ENCODE data around the gene SLCO1A2.

The SLCO1A2 gene

GRCh38 chr12:21296348-21296747 lies 38.4 kb downstream of the SLCO1A2 start:
- no peak overlapping the region for H4K12ac ChIP-seq (ENCODE audit: low read depth, low read length)
- H3K18ac ChIP-seq (ENCODE audit: low read length): no peak overlapping the region
- H3K14ac ChIP-seq (ENCODE audit: low read length): no peak overlapping the region
- whole genome bisulfite sequencing (ENCODE audit: extremely low coverage, insufficient coverage, insufficient read length): no CpG with 5 or more reads among the region's 1 CpG
- no peak overlapping the region for H3K27ac ChIP-seq (ENCODE audit: low read depth, low read length)
- no peak overlapping the region for H3K4ac ChIP-seq (ENCODE audit: low read depth, low read length)
- no peaks in the 10 kb centered on the region for H3K9me3 ChIP-seq (ENCODE audit: insufficient read depth, low read depth, low read length)
- no peak overlapping the region for H4K91ac ChIP-seq (ENCODE audit: low read depth, low read length)
- H3K23ac ChIP-seq (ENCODE audit: low read length): no peak overlapping the region
- no peak overlapping the region for H3K4me2 ChIP-seq (ENCODE audit: low read length)
- no peak overlapping the region for H2BK12ac ChIP-seq (ENCODE audit: low read length)
- no peaks in the 10 kb centered on the region for H3K79me2 ChIP-seq (ENCODE audit: control insufficient read depth, insufficient read depth, low read length, poor library complexity)
- H3K36me3 ChIP-seq (ENCODE audit: control insufficient read depth in 1 of 2, insufficient read depth in 2 of 2, low read length in 2 of 2): no peaks in the 10 kb centered on the region
- no peak overlapping the region for H2BK5ac ChIP-seq (ENCODE audit: low read depth, low read length, poor library complexity)
- no peak for DNase-seq
- no peak overlapping the region for H3K4me3 ChIP-seq (ENCODE audit: low read depth, low read length)
- H2BK120ac ChIP-seq (ENCODE audit: insufficient read depth, low read length, poor library complexity): no peak overlapping the region
- H3K9ac ChIP-seq (ENCODE audit: low read length): no peak overlapping the region
- no peaks in the 10 kb centered on the region for H3K27me3 ChIP-seq (ENCODE audit: insufficient read depth, low read length)
- H3K79me1 ChIP-seq (ENCODE audit: low read length): no peaks in the 10 kb centered on the region
- H2AK5ac ChIP-seq (ENCODE audit: low read length): no peak overlapping the region
- no peak overlapping the region for H4K8ac ChIP-seq (ENCODE audit: low read depth, low read length)
- H2AFZ ChIP-seq (ENCODE audit: insufficient read depth, low read length, poor library complexity): no peak overlapping the region
- no peaks in the 10 kb centered on the region for H3K4me1 ChIP-seq (ENCODE audit: control insufficient read depth in 1 of 2, insufficient read depth in 2 of 2, low read length in 2 of 2)

GRCh38 chr12:21294176-21294575 lies 40.5 kb downstream of the SLCO1A2 start:
- no peak overlapping the region for H2BK5ac ChIP-seq (ENCODE audit: low read depth, low read length, poor library complexity)
- no peak overlapping the region for H4K8ac ChIP-seq (ENCODE audit: low read depth, low read length)
- no peaks in the 10 kb centered on the region for H3K79me2 ChIP-seq (ENCODE audit: control insufficient read depth, insufficient read depth, low read length, poor library complexity)

GRCh38 chr12:21292111-21292510 lies 42.6 kb downstream of the SLCO1A2 start:
- H4K8ac ChIP-seq (ENCODE audit: low read depth, low read length): no peak overlapping the region
- no peaks in the 10 kb centered on the region for H3K79me2 ChIP-seq (ENCODE audit: control insufficient read depth, insufficient read depth, low read length, poor library complexity)
- H3K4me3 ChIP-seq (ENCODE audit: low read depth, low read length): no peak overlapping the region
- H2BK120ac ChIP-seq (ENCODE audit: insufficient read depth, low read length, poor library complexity): no peak overlapping the region
- H3K79me1 ChIP-seq (ENCODE audit: low read length): no peaks in the 10 kb centered on the region
- no peak overlapping the region for H3K4me2 ChIP-seq (ENCODE audit: low read length)
- no peak overlapping the region for H2BK5ac ChIP-seq (ENCODE audit: low read depth, low read length, poor library complexity)
- H3K9ac ChIP-seq (ENCODE audit: low read length): no peak overlapping the region
- H3K27me3 ChIP-seq (ENCODE audit: insufficient read depth, low read length): no peaks in the 10 kb centered on the region
- no peak overlapping the region for H2AK5ac ChIP-seq (ENCODE audit: low read length)
- no peak overlapping the region for H3K14ac ChIP-seq (ENCODE audit: low read length)
- H3K27ac ChIP-seq (ENCODE audit: low read depth, low read length): no peak overlapping the region
- no CpG with 5 or more reads among the region's 2 CpGs for whole genome bisulfite sequencing (ENCODE audit: extremely low coverage, insufficient coverage, insufficient read length)
- H3K36me3 ChIP-seq (ENCODE audit: control insufficient read depth in 1 of 2, insufficient read depth in 2 of 2, low read length in 2 of 2): no peaks in the 10 kb centered on the region
- no peak for DNase-seq
- H4K91ac ChIP-seq (ENCODE audit: low read depth, low read length): no peak overlapping the region
- H2BK12ac ChIP-seq (ENCODE audit: low read length): no peak overlapping the region
- H3K4me1 ChIP-seq (ENCODE audit: control insufficient read depth in 1 of 2, insufficient read depth in 2 of 2, low read length in 2 of 2): no peaks in the 10 kb centered on the region
- H4K12ac ChIP-seq (ENCODE audit: low read depth, low read length): no peak overlapping the region
- no peak overlapping the region for H2AFZ ChIP-seq (ENCODE audit: insufficient read depth, low read length, poor library complexity)
- H3K23ac ChIP-seq (ENCODE audit: low read length): no peak overlapping the region
- no peak overlapping the region for H3K4ac ChIP-seq (ENCODE audit: low read depth, low read length)
- no peak overlapping the region for H3K18ac ChIP-seq (ENCODE audit: low read length)
- H3K9me3 ChIP-seq (ENCODE audit: insufficient read depth, low read depth, low read length): no peaks in the 10 kb centered on the region

More at GRCh38 chr12:21294176-21294575, 40.5 kb downstream of the SLCO1A2 start:
- Histone ChIP-seq H4K91ac (ENCODE audit: low read depth, low read length) (no peak overlapping the region), H4K12ac (ENCODE audit: low read depth, low read length) (no peak overlapping the region), H3K4me1 (ENCODE audit: control insufficient read depth in 1 of 2, insufficient read depth in 2 of 2, low read length in 2 of 2) (no peaks in the 10 kb centered on the region), H3K27ac (ENCODE audit: low read depth, low read length) (no peak overlapping the region), H2AK5ac (ENCODE audit: low read length) (no peak overlapping the region), H3K14ac (ENCODE audit: low read length) (no peak overlapping the region), H3K9me3 (ENCODE audit: insufficient read depth, low read depth, low read length) (no peaks in the 10 kb centered on the region), H3K4ac (ENCODE audit: low read depth, low read length) (no peak overlapping the region), H3K36me3 (ENCODE audit: control insufficient read depth in 1 of 2, insufficient read depth in 2 of 2, low read length in 2 of 2) (no peaks in the 10 kb centered on the region), H3K4me3 (ENCODE audit: low read depth, low read length) (no peak overlapping the region), H3K4me2 (ENCODE audit: low read length) (no peak overlapping the region), H2AFZ (ENCODE audit: insufficient read depth, low read length, poor library complexity) (no peak overlapping the region), H2BK12ac (ENCODE audit: low read length) (no peak overlapping the region), H3K23ac (ENCODE audit: low read length) (no peak overlapping the region), H3K9ac (ENCODE audit: low read length) (no peak overlapping the region), H3K79me1 (ENCODE audit: low read length) (no peaks in the 10 kb centered on the region), H3K18ac (ENCODE audit: low read length) (no peak overlapping the region), H3K27me3 (ENCODE audit: insufficient read depth, low read length) (no peaks in the 10 kb centered on the region), H2BK120ac (ENCODE audit: insufficient read depth, low read length, poor library complexity) (no peak overlapping the region)
- DNase-seq: no peak
- no CpG with 5 or more reads among the region's 1 CpG for WGBS (ENCODE audit: extremely low coverage, insufficient coverage, insufficient read length)

GRCh38 chr12:21289698-21290097 lies 45.0 kb downstream of the SLCO1A2 start:
- Histone ChIP-seq H4K12ac (ENCODE audit: low read depth, low read length) (no peak overlapping the region), H2AK5ac (ENCODE audit: low read length) (no peak overlapping the region), H4K8ac (ENCODE audit: low read depth, low read length) (no peak overlapping the region), H3K79me1 (ENCODE audit: low read length) (no peaks in the 10 kb centered on the region), H2BK120ac (ENCODE audit: insufficient read depth, low read length, poor library complexity) (no peak overlapping the region), H3K9ac (ENCODE audit: low read length) (no peak overlapping the region), H3K79me2 (ENCODE audit: control insufficient read depth, insufficient read depth, low read length, poor library complexity) (no peaks in the 10 kb centered on the region), H3K23ac (ENCODE audit: low read length) (no peak overlapping the region), H3K14ac (ENCODE audit: low read length) (no peak overlapping the region), H3K4me2 (ENCODE audit: low read length) (no peak overlapping the region), H2BK5ac (ENCODE audit: low read depth, low read length, poor library complexity) (no peak overlapping the region), H3K18ac (ENCODE audit: low read length) (no peak overlapping the region), H3K36me3 (ENCODE audit: control insufficient read depth in 1 of 2, insufficient read depth in 2 of 2, low read length in 2 of 2) (no peaks in the 10 kb centered on the region), H3K9me3 (ENCODE audit: insufficient read depth, low read depth, low read length) (no peaks in the 10 kb centered on the region), H2AFZ (ENCODE audit: insufficient read depth, low read length, poor library complexity) (no peak overlapping the region), H2BK12ac (ENCODE audit: low read length) (no peak overlapping the region), H4K91ac (ENCODE audit: low read depth, low read length) (no peak overlapping the region), H3K27me3 (ENCODE audit: insufficient read depth, low read length) (no peaks in the 10 kb centered on the region), H3K27ac (ENCODE audit: low read depth, low read length) (no peak overlapping the region), H3K4ac (ENCODE audit: low read depth, low read length) (no peak overlapping the region), H3K4me1 (ENCODE audit: control insufficient read depth in 1 of 2, insufficient read depth in 2 of 2, low read length in 2 of 2) (no peaks in the 10 kb centered on the region), H3K4me3 (ENCODE audit: low read depth, low read length) (no peak overlapping the region)
- DNase-seq: no peak
- no CpG with 5 or more reads among the region's 4 CpGs for WGBS (ENCODE audit: extremely low coverage, insufficient coverage, insufficient read length)

All from trophoblast cell (in vitro differentiated cells and primary cell).